Kidney glomerular epithelial cell (primary cell): ENCODE measurements around the gene SFXN5.

ENCODE experiments used
- DNase-seq: peaks from one replicate; lab custom pipeline; 2025; lab: John Stamatoyannopoulos, UW

The SFXN5 gene

DNA sequence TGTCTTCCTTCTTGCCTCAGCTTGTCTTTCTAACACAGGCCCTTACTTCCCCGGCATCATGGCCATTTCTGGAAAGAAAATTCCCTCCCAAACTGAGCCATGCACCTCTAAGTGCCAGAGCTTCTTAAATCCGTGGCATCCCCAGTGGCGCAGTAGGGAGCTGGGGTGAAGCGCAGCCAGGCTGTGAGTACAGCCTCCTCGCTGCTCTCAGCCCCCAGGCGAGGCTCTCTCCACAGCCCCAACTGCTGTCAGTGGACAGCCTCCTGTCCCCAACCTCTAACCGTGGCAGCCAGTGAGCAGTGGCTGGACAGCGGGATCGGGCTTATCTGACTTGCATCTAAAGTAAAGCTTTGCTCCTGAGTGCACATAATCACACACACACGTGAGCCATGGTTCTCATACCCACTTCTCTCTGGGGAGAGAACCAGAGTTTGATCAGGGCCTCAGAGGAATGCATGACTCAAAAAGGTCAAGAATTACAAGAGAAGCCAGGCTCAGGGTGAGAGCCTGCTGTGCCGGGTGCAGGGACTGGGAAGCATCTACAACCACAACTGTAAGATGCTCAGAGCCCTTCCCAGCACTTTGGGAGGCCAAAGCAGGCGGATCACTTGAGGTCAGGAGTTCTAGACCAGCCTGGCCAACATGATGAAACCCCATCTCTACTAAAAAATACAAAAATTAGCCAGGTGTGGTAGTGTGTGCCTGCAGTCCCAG, 50.7 kb downstream of the SFXN5 start:
- DNase-seq: peak; percentile 15

DNA sequence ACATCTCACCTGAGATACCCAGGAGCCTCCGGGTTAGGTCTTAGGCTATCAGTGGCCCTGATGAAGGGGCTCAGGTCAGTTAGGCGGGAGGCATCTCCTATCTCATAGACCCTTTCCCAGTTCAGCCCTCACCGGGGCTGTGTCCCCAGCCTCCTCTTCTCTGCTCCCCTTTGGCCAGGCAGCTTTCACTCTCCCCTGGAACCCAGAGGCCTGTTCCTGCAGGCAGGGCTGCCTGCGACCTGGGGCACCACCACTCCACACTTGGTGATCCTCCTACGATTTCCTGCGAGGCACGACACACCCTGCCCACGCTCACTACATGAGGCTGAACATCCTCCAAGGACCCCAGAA, 51.2 kb downstream of the SFXN5 start:
- no peak for DNase-seq

- no peak for DNase-seq
These were observed 53.2 kb downstream of the SFXN5 start for GRCh38 chr2:73018188-73018825.

DNA sequence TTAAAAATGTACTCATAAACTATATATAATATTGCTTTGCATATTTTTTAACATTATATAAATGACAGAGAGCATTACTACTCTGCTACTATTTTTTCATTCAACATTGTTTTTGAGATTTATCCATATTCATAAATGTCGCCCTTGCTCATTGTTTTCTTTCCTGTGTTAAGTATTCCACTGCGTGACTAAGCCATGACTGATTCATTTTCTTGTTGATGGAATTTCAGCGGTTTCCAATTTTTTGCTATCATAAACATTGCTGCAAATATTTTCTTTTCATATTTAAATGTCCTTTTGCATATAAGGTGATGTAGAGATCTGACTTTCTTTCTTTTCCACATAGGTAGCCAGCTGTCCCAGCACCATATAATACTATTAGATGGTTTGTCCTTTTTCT, 57.6 kb downstream of the SFXN5 start:
- DNase-seq: no peak

DNA sequence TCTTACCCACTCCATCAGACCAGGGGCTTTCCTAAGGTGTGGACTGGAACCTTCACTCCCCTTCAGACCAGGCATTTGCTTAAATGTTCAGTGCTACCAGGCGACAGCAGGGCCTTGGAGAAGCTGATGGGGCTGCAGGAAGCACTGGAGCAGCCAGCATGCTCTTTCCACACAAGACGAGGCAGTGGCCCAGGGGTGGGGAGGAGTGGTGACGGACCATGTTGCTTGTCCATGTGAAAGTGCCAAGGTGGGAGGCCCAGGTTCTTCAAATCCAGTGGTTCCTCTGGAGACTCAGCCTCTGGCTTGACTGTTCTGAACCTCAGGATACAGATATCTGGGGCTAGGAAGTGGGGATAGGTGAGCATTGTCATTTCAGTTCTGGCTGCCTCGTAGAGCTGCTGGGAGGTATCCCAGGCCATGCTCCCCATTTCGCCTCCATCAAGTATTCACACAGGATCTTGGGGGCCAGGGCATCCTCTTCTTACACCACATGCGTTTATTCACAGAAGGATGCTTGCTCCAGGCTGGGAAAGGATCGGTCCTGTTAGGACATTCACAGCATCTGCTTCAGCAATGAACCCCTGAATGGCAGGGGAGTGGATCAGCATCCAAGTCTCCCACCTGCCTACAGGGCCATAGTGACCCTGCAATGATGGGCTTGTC, 62.2 kb downstream of the SFXN5 start:
- no peak for DNase-seq

DNA sequence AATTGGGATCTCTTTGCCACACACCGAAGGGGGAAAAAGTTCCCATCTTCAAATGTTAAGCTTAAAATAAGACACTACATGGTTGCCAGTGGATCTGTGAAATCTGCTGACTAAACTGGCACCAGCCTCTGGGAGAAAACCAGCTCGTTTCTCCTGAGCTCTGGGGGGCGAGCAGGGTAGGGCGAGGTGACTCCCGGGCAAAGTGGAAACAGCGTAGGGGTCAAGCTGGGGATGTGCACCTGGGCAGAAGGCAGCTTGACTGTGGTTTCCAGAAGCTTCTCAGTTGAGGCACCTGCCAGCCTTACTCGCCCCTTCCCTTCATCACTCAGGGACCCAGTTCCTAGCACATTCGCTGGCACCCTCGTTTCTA, 62.8 kb downstream of the SFXN5 start:
- no peak for DNase-seq

DNA sequence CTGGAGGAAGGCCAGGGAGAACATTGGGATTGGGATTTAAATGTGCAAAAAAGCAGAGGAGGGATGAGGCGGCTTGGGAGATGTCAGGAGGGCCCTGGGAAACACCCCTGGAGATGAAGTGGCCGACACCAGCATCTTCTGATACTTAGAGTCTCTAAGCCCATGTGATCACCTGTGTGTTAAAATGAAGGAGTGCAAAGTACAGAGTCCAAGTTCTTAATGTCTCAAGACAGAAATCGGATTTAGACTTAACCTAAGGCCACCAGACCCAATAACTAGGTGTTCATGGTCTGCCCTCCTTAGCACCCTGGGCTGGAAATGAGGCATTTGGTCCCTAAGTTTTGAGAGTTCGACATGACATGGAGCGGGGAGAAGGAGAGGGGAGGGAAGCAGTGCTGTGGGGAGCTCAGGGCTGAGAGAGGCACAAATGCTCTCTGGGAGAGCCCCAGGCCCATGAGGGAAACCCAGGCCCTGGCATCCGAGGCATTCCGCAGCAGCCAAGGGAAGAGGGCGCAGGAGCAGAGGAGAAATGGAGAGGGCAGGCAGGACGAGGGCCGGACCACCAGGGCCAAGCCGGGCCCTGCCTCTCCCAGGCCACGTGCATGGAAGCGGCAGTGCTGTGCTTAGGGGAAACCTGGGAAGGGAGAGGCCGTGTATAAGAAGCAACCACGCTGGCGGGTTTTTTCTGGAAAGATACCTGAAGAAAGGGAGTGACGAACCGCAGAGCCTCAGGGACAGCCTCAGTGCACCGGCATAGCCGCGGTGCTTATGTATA, 63.3 kb downstream of the SFXN5 start:
- DNase-seq: no peak

DNA sequence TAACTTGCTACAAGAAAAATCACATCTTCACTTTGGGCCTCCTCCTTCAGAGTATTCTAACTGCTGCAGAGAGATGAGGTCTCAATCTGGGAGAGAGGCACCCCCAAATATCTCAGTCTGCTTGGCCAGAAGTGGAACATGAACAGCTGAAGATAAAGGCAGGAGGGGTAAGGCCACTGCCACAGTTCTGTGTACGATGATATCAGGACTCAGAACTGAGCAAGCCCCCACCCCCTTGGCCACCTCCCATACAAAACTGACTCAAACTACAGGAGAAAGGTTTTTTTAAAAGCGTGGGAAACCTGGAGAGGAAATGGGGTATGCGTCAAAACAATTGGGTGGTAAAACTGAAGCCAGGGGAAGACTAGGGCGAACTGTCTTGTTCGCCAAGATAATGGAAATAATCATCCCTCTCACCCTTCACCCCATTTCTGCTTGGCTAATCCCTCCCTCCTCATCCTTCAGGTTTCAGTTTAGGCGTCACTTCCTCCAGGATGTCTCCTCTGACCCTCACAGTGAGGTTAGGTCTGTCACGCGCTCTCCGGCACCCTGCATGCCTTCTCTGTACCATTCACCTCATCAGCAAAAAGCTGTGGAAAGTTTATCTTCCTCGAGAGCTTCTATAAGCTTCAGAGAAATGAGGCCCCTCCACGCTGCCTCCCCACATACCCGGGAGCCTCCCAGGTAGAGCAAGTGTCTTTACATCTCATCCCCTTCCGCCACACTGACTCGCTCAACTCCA, 64.4 kb downstream of the SFXN5 start:
- DNase-seq: no peak

GRCh38 chr2:73004889-73005596, 66.5 kb downstream of the SFXN5 start:
- DNase-seq: no peak

GRCh38 chr2:73004466-73004865, 67.0 kb downstream of the SFXN5 start:
- DNase-seq: no peak

DNA sequence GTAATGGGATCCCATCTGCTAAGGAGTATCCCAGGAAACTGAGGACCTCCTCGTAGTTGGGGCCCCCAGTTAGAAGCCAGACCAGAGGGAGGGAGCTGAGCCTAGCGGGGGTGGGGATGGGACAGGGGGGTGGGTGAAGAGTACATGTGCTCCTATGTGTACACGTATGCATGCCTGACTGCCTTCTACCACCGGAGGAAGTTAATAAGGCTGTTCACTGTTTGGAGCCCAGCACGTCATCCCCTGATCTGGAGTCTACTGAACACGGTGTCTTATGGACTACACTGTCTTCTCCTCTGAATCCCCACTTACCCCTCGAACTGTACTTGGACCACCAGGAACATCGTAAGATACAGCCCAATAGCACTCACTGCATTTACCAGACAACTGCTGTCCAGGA, 68.5 kb downstream of the SFXN5 start:
- DNase-seq: no peak

DNA sequence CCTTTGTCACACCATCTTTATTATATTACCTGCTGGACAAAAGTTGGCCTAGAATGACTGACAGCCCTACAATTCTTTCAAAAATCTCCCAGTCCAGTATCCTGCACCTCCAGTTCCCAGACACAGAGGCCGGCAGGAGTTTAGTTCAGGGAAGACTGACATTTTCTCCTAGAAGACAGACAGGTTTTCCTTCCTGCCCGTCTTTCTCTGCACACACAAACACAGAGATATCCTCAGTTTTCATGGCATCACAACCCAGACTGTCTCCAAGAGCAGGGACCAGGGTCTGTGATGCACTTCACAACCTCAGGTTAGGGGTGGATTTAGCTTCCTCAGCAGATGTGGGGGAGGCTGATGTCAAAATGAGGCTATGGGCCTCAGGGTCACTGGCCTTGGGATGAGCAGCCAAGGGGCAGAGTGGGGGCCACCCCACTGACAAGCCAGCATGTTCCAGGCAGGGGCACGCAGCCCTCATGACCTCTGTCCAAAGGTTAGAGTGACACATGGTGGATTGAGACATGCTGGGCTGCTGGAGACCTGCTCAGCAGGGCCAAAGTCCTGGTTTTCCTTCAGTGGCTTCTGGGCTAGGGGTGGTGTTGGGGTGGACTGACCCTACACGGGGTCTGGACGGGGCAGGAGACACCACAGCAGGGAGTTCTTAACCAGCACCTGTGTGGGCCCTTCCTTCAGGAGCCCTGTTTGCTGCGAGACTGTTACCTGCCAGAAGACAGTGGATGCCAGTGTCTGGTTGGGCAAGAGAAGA, 70.5 kb downstream of the SFXN5 start:
- no peak for DNase-seq

GRCh38 chr2:72999729-73000725, 71.5 kb downstream of the SFXN5 start:
- no peak for DNase-seq

DNA sequence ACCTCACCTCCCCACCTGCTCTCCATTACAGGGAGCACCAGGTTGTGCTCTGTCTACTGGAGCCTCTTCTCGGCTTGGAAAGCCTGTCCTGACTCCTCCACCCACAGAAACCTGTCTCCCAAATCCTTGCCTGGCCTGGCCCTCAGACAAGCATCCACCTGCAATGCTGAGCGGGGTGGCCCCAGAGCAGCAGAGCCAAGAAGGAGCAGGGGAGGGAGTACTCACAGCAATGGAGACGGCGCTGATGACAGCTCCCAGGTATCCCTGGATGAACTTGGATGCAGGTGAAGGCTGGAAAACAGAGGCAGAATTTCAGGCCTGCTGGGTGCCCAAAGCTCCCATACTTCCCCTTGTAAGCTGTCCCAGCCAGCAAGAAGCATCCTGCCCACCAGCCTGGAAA, 72.8 kb downstream of the SFXN5 start:
- DNase-seq: no peak

GRCh38 chr2:72998234-72998651, 73.3 kb downstream of the SFXN5 start:
- no peak for DNase-seq

DNA sequence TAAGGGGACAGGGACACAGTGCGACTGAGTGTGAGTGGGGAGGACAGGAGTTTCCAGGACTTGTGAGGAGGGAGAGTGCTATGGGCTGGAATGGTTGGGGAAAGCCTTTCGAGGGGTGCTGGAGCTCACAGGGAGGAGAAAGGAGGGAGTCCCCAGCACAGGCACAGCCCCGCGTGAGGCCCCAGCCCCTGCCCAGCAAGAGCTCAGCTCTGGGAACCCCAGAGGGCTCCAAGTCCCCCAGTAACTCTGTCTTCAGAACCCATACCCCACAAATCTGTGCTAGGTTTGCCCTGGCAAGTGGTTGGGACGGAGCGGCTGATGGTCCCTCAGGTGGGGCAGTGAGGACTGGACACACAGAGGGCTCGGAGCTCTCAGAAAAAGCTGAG, 75.4 kb downstream of the SFXN5 start:
- no peak for DNase-seq

- DNase-seq: no peak
These were observed 75.9 kb downstream of the SFXN5 start for GRCh38 chr2:72995430-72996116.

DNA sequence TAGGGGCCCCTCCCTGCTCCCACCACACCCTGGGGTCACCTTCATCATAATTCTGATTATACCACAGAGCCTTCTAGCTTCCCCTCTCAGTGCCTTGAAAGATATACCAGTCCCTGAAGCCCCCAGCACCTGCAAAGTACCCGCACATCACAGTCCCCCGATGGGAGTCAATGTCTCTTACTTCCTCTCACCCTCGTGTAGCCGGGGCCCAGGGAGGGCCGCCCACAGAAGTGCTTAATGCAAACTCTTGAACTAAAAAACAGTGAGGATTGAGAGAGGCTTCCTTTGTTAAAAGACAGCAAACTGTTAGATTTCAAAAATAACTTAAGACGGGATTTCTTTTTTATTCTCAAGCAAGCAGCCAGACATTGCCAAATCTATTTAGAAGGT, 76.5 kb downstream of the SFXN5 start:
- DNase-seq: no peak
